ENCODE data around the gene AGAP3.

The AGAP3 gene

GRCh38 chr7:151109094-151110048 is 23.1 kb downstream of the AGAP3 start:
- DNase-seq (ENCODE audit: low read depth): no peak

- no peak for DNase-seq (ENCODE audit: low read depth)
These were observed 24.1 kb downstream of the AGAP3 start for GRCh38 chr7:151110236-151110940.

GRCh38 chr7:151110941-151111645 is 24.8 kb downstream of the AGAP3 start:
- peak; percentile 53 for DNase-seq (ENCODE audit: low read depth)

GRCh38 chr7:151113344-151114150 is 27.3 kb downstream of the AGAP3 start:
- DNase-seq (ENCODE audit: low read depth): no peak

GRCh38 chr7:151114151-151115090 is 28.1 kb downstream of the AGAP3 start:
- DNase-seq (ENCODE audit: low read depth): no peak

- no peak for DNase-seq (ENCODE audit: low read depth)
These were observed 29.0 kb downstream of the AGAP3 start for GRCh38 chr7:151115121-151115835.

- DNase-seq (ENCODE audit: low read depth): no peak
These were observed 29.7 kb downstream of the AGAP3 start for GRCh38 chr7:151115836-151116418.

GRCh38 chr7:151116603-151117440 is 30.5 kb downstream of the AGAP3 start:
- no peak for DNase-seq (ENCODE audit: low read depth)

GRCh38 chr7:151117565-151117964 is 31.3 kb downstream of the AGAP3 start:
- peak; percentile 35 for DNase-seq (ENCODE audit: low read depth)

- no peak for DNase-seq (ENCODE audit: low read depth)
These were observed 32.1 kb downstream of the AGAP3 start for GRCh38 chr7:151118108-151119054.

GRCh38 chr7:151119055-151119415 is 32.8 kb downstream of the AGAP3 start:
- DNase-seq (ENCODE audit: low read depth): no peak

- DNase-seq (ENCODE audit: low read depth): no peak
These were observed 33.6 kb downstream of the AGAP3 start for GRCh38 chr7:151119902-151120301.

- DNase-seq (ENCODE audit: low read depth): no peak
These were observed 34.6 kb downstream of the AGAP3 start for GRCh38 chr7:151120896-151121295.

GRCh38 chr7:151121380-151122170 is 35.3 kb downstream of the AGAP3 start:
- no peak for DNase-seq (ENCODE audit: low read depth)

- no peak for DNase-seq (ENCODE audit: low read depth)
These were observed 36.0 kb downstream of the AGAP3 start for GRCh38 chr7:151122276-151122675.

- no peak for DNase-seq (ENCODE audit: low read depth)
These were observed 36.5 kb downstream of the AGAP3 start for GRCh38 chr7:151122796-151123157.
